Panc1 (cell line): ENCODE results near the gene ACACA.

Experiments
- CTCF ChIP-seq: fragments of 450-650 bp; IDR thresholded peaks from 2 replicates; pipeline ENCODE4 v1.5.1; 2017; ENCODE audit warnings: mild to moderate bottlenecking
- REST ChIP-seq, 2 experiments: IDR thresholded peaks; 2 replicates each; pipeline ENCODE4 v1.6.1; 2011 to 2012; ENCODE audit warnings: low read depth in 2 of 2, control low read depth in 1 of 2, low read length in 1 of 2, mild to moderate bottlenecking in 1 of 2, moderate library complexity in 1 of 2; ENCODE audit not compliant: insufficient read depth in 1 of 2

- TF ChIP-seq REST (IDR thresholded peaks at IDR 0.05; ENCODE audit: insufficient read depth in 1 of 2, low read depth in 2 of 2, low read length in 1 of 2) = no peak
- TF ChIP-seq CTCF = no peak
Observed at GRCh38 chr17:37121616-37122015, 285.0 kb downstream of the ACACA start.
